ENCODE measurements around the gene ISLR2.
"Not testable (repeated sequence)": the region's sequence is repeated elsewhere in the genome, so short reads cannot be mapped to it uniquely, and the experiment has no call there.

ISLR2 gene

DNA sequence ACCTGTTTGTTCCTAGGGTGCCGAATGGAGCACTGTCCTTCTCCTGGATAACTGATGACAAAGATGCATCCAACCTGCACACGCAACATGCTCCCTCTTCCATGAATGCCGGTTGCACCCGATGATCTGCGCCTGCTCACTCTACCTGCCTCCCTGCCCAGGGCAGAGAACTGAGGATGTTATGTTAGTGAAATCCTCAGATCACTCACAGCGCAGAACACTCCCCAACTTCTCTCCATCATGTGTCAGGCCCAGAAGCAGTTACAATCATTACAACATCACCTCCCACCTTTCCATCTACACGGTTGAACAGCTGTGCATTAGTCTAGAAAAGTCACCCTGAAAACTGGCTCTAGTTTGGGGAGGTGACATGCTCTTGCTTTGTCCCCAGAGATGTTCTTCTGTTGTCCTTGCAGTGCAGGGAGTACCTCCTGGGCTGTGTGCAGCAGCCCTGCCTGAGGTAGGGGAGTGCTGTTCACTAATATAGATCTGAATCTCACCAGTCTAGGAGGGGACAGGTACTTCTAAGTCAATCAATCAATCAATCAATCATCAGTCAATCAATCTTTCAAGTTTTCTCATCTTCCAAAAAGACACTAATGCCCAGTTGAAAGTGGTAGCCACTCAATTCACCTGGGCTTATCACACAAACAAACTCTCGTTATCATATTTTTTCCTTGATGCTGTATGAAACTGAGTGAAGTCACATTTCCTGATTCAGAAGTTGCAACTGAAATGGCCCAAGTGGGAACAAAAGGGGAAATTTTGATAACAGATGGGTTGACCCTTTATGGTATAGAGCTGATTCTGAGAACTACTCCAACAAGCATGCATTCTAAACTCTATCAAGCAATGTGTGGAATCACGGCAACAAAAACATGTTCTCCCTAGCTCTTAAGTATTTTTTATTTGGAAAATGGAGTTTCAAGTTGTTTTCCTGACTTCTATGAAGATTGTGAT, 27.8 kb downstream of the ISLR2 start:
- no peak for DNase-seq

DNA sequence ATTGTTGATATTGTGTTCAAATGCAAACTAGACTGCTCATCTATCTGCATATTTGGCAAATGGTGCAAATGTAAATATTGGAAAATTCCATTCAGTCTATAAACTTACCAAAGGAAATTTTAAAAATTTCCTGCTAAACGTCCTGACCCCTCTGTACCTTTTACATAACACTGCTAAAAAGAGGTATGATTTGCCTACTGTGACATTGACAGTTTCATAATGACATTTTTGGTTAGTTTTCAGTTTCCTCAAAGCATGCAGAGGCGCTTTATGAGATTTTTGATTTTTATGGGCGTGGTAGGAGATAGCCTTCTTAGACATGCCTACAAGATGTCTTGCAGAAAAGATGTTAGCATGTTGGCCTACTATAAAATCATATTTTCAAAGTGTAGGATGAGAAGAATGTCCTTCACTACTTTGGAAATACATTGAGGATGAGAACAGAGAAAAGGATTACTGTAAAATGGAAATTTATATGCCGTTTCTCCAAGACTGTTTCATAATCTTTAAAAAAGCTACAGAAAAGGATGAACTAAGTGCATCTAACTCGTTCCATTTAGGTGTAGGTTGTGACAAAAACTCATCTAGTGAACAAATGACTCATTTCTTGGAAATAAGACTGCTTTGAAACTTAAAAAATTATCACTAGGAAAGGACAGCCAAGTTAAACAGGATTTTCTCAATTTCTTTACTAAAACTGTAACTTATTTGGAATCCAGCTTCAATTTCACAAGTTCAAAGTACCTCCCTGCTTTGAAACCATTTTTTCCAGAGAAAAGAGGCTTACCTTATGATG, 28.7 kb downstream of the ISLR2 start:
- DNase-seq, result no peak

DNA sequence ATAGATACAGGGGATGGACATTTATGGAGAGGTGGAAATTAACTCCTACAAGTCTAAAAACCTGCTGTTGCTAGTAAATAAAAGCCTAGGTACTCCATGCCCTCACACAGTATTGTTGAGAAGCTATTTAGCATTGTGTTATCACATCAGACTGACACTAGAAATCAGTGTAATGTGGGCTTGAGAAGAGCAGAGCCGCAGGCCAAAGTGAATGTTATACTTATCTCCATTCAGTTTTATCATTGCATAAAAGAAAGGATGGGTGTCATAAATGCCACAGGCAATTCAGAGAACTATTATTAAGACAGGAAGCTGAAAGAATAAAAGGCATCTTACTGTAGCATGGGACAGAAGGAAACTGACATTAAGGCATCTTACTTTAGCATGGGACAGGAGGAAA, 29.4 kb downstream of the ISLR2 start:
- DNase-seq, result no peak

DNA sequence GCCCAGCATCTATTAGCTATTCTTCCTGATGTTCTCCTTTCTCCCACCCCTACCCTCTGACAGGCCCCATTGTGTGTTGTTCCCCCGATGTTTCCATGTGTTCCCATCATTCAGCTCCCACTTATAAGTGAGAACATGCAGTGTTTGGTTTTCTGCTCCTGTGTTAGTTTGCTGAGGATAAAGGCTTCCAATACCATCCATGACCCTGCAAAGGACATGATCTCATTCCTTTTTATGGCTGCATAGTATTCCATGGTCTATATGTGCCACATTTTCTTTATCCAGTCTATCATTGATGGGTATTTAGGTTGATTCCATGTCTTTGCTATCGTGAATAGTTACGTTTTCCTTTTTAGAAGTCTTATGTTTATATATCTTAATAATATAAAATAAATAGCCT, 30.0 kb downstream of the ISLR2 start:
- DNase-seq, result not testable (repeated sequence)

DNA sequence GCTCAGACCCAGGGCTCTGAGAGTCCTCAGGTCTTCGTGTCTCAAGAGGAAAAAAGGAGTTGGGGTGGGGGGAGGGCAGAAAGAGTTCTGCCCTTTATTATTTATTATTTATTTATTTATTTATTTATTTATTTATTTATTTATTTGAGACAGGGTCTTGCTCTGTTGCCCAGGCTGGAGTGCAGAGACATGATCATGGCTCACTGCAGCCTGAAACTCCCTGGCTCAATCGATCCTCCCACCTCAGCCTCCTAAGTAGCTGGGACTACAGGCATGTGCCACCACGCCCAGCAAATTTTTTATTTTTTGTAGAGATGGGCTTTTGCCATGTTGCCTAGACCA, 31.8 kb downstream of the ISLR2 start:
- not testable (repeated sequence) for DNase-seq

DNA sequence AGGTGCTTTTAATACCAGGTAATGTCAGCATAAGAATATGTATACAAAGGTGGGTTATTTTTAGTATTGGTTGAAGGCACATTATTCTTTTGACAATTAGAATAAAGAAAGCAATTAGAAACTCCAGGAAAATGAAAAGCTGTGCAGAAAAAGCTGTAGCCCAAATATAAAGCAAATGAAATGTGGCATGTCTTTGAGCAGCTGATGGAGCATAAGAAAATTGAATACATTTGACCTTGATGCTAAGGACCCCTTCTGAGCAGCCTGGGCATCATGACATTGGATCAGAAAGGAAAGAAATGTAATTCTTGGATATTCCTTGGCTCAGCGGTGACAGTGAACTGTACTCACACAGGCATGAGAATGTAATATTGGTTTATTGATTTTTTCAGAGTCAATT, 35.1 kb downstream of the ISLR2 start:
- DNase-seq, result no peak

DNA sequence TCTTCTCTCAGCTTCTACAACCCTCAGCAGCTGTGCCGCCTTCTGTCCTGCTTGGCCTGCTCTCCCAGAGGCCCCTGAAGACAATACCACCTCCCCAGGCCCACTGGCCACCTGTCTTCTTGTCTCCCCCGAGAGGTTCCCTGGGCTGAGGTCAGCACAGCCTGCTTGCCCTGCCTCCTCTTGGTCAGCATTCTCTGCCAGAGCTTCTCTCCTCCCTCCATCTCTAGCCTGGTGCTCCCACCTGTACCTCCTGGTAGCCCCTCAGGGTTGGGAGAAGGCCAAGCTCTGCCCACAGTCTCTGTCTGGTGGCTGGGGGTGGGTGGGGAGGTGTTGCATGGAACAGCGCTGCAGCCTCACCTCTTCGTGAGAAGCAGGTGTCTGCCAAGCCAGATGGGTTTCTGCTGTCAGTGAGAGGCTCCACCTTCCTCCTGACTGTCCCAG, 37.5 kb downstream of the ISLR2 start:
- DNase-seq, result no peak

DNA sequence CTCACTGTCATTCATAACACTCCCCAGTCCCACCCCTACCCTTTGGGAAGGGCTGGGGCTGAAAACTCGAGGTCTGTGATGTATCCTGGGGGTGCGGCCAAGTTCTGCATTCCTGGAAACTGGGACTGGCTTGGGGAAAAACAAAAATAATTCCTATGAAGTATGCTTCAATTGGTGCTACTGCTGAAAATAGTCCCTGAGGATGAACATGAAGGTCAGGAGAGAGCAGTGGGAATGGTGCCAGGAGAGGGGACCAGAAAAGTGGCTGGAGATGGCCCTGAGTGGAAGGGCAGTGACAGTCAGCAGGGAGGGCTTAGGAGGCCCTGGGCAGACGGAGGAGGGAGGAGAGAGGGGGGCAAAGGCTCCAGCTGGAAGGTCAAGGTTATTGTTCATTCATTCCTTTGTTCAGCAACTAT, 38.3 kb downstream of the ISLR2 start:
- no peak for DNase-seq

DNA sequence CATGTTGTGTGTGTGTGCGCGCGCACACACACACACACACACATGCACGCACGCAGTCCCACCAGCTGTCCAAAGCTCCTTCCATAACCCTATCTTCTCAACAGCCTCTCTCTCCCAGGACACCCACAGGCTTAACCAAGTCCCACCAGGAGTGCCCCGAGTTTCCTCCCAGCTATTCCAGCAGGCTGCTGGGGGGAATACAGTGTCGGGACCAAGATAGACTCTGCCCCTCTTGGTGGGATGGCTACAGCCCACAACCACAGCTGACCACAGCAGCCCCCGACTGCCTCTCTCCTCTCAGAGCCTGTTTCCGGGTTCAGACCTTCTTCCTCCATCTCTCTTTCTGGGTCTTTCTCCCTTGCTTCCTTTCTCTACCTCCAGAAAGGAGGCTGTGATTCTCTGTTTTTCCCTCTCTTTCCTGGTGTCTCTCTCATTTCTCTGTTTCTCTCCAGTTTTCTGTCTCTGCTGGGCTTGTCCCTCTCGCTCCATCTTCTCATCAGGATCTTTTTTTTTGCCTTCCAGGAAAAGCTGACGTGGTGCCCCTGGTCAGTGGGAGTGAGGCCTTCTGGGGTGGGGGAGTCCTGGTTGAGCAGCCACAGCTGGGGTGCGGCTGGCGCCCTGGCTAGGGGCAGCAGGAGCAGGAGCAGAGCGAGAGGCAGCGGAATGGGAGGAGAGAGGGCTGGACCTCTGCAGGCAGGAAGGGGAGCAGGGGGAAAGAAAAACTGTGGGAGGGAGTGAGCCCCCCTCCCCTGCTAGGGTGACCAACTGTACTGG, 39.9 kb downstream of the ISLR2 start:
- DNase-seq, result peak; percentile 62

DNA sequence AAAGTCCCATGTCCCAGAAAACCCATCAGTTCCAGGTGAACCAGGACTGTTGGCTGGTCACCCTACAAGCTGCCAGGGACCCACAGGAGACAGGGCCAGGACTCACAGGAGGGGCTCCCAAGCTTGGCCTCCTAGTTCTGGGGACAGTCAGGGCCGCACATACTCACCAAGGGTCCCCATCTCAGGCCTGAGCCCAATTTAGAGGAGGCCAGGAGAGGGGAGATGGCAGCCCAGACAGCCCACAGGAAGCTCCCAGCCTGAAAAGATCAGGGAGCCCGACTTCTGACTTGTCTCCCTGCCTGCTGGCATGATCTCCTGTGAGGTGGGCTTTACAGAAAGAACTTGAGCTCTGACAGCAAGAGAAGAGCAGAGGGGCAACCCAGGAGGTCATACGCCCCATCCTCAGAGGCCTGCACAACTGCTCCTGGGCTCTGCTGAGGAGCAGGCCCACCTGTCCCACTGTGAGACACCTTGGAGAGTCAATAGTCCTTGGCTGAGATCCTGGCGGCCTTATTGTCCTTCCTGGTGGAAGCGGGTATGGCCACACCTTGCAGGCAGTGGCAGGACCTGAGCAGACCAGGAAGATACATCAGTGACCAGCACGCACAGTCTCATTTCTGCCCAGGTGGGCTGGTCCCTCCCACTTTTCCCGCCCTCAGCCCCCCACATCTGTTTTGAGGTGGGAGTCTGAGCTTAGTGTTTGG, 40.6 kb downstream of the ISLR2 start:
- DNase-seq, result no peak

DNA sequence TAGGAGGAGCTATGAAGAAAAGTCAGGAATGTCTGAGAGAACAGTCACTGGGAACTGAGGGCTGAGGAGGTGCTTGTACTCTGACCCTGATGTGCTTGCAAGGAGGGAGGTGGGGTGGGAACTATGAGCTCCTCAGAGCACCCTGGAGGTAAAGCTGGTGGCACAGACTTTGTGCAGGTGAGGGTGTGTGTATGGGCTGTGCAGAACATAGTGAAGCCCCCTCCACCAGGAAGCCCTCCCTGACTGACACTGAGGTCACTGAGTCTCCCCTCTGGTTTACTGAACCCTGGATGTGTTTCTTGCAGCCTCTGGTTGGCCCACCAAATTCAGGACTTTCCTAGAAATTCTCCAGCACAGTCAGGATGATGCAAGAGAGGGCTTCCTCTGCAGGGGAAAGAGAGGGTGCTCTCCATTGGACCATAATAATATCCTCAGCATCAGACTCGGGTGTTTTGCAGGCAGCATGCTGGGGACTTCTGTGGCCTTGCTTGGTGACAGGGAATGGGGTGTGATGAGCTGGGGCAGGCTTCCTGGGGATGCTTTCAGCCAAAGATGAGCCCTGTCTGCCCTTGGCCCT, 41.7 kb downstream of the ISLR2 start:
- no peak for DNase-seq

DNA sequence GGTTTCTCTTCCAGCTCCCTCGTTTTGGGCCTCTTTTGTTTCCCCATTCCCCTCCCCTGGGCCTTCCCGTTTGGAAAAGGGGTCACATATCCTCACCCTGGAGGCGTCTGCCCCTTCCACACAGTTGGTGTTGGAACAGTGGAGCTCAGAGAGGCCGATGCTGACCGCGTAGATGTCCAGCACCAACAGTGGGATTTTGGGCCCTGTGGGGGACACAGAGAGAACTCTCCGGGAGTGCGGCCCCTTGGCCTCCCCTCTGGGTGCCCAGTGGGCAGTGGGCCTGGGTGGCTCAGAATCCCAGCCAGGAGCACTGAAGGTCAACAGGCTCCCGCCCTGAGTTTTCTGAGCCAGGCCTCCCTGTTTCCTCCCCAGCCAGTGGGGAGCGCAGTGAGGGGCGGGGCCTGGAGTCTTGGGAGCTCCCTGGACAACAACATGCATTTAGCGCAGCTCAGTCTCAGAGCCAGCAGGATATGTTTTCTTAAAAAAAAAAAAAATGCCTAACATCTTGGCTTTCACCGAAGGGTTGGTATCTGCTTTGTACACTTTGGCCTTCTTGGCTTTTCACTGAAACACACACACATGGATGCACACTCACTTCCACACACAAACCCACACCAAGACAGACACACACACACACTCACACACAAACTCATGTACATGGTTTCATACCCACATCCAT, 42.5 kb downstream of the ISLR2 start:
- peak; percentile 70 for DNase-seq

DNA sequence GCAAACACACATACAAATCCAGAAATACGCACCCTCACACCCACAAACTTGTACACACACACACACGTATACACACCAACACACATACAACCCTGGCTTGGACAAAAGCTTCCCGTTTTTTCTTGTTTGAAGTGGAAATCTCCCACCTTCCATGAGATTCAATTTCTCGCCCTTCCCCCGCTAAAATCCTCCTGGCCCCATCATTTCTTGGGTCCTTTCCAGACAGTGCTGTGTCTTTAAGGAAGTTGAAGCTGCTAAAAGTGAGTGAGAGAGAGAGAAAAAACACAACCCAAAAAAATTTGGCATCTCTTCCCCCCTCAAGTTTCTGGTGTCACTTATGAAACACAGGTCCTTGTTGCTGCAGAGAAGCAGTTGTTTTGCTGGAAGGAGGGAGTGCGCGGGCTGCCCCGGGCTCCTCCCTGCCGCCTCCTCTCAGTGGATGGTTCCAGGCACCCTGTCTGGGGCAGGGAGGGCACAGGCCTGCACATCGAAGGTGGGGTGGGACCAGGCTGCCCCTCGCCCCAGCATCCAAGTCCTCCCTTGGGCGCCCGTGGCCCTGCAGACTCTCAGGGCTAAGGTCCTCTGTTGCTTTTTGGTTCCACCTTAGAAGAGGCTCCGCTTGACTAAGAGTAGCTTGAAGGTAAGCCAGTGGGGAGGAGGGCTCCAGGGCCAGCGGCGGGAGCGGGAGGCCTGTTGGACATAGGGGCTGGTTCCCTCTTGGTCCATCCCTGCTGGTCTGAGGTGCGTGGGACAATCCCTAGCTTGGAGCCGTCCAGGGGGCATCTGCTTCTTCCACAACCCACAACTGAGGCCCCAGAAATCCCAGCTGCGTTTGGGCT, 43.2 kb downstream of the ISLR2 start, which contains the start of gene ISLR:
ISLR (plus strand) TSS at position 331 of the 839 bp plus-strand sequence. CDS start 1,149 bp downstream, outside the sequence.
- peak; percentile 75 for DNase-seq

DNA sequence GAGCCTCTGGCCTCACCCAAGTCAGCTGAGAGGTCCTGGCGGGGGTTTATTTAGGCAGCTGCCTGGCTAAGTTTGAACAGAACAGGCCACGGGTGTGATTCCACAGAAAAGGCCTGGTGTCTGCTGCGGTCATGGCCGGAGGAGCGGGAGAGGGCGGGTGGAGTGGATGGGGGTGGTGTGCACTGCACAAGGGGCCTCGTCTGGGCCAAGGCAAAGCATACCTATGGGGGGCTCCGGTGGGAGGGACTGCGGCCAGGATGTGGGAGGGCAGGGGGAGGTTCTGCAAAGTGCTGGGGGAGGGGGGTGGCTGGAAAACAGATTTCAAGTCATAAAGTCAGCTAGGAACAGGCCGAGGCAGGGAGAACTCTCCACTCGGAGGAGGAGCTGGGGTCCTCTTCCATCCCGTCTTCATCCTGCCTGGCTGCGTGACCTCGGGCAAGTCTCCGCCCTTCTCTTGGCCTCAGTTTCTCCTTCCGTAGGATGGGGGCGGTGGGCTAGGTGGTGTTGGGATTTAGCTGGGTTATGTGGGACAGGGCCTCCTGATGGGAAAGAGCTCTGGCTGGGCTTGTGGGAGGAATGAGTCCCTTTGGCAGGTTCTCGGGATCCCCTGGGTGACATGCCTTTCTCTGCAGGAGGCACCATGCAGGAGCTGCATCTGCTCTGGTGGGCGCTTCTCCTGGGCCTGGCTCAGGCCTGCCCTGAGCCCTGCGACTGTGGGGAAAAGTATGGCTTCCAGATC, 44.0 kb downstream of the ISLR2 start:
- no peak for DNase-seq

DNA sequence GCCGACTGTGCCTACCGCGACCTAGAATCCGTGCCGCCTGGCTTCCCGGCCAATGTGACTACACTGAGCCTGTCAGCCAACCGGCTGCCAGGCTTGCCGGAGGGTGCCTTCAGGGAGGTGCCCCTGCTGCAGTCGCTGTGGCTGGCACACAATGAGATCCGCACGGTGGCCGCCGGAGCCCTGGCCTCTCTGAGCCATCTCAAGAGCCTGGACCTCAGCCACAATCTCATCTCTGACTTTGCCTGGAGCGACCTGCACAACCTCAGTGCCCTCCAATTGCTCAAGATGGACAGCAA, 44.5 kb downstream of the ISLR2 start:
- no peak for DNase-seq

DNA sequence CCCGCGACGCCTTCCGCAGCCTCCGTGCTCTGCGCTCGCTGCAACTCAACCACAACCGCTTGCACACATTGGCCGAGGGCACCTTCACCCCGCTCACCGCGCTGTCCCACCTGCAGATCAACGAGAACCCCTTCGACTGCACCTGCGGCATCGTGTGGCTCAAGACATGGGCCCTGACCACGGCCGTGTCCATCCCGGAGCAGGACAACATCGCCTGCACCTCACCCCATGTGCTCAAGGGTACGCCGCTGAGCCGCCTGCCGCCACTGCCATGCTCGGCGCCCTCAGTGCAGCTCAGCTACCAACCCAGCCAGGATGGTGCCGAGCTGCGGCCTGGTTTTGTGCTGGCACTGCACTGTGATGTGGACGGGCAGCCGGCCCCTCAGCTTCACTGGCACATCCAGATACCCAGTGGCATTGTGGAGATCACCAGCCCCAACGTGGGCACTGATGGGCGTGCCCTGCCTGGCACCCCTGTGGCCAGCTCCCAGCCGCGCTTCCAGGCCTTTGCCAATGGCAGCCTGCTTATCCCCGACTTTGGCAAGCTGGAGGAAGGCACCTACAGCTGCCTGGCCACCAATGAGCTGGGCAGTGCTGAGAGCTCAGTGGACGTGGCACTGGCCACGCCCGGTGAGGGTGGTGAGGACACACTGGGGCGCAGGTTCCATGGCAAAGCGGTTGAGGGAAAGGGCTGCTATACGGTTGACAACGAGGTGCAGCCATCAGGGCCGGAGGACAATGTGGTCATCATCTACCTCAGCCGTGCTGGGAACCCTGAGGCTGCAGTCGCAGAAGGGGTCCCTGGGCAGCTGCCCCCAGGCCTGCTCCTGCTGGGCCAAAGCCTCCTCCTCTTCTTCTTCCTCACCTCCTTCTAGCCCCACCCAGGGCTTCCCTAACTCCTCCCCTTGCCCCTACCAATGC, 45.1 kb downstream of the ISLR2 start:
- DNase-seq, result no peak

DNA sequence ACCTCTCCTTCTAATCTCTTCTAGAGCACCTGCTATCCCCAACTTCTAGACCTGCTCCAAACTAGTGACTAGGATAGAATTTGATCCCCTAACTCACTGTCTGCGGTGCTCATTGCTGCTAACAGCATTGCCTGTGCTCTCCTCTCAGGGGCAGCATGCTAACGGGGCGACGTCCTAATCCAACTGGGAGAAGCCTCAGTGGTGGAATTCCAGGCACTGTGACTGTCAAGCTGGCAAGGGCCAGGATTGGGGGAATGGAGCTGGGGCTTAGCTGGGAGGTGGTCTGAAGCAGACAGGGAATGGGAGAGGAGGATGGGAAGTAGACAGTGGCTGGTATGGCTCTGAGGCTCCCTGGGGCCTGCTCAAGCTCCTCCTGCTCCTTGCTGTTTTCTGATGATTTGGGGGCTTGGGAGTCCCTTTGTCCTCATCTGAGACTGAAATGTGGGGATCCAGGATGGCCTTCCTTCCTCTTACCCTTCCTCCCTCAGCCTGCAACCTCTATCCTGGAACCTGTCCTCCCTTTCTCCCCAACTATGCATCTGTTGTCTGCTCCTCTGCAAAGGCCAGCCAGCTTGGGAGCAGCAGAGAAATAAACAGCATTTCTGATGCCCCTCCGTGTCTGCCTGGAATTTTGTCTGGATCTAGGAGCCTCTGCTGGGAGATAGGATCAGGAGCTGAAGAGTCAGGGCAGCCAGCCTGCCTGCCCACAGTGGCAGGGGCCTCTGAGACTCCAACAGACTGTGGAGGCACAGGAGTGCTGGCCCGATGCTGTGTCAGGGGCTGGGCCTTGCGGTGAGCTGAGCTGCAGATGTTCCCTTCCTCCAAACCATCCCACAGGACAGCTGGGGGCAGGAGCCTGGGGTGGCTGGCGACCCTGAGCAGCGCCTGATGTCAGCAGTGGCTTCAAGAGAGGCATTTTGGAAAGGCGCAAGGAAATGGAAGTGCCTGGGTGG, 46.2 kb downstream of the ISLR2 start:
- no peak for DNase-seq
